DND-41 (cell line): ENCODE results near the gene EIF4E3.

Source experiments
- ATAC-seq: fragments of 200-7000 bp; cut with Tn5 transposase; 3 replicates; pipeline ENCODE4 v1.9.1; 2021; ENCODE audit warnings: low read depth; ENCODE audit not compliant: insufficient read depth
- DNase-seq: peaks from one replicate; pipeline ENCODE4 v3.0.0-alpha.2; 2020
- H2AFZ ChIP-seq: 2 replicates; pipeline ENCODE4 v1.6.0; 2012; ENCODE audit warnings: low read depth, low read length
- H3K27ac ChIP-seq: 2 replicates; pipeline ENCODE4 v1.5.1; 2012; ENCODE audit warnings: low read length, inconsistent platforms
- H3K27me3 ChIP-seq: fragments of 200-600 bp; sonication (generic); 2 replicates; pipeline ENCODE4 v1.6.0; 2012; ENCODE audit warnings: low read length, mild to moderate bottlenecking, inconsistent platforms; ENCODE audit not compliant: insufficient read depth, poor library complexity
- H3K36me3 ChIP-seq: 2 replicates; pipeline ENCODE4 v1.5.1; 2012; ENCODE audit warnings: low read length, inconsistent platforms; ENCODE audit not compliant: insufficient read depth
- H3K4me1 ChIP-seq: 2 replicates; pipeline ENCODE4 v1.5.1; 2012; ENCODE audit warnings: mild to moderate bottlenecking, low read length; ENCODE audit not compliant: insufficient read depth
- H3K4me2 ChIP-seq: 2 replicates; pipeline ENCODE4 v1.6.0; 2012; ENCODE audit warnings: mild to moderate bottlenecking, moderate library complexity, low read length, inconsistent platforms; ENCODE audit not compliant: insufficient read depth
- H3K4me3 ChIP-seq, 2 experiments: fragments of 200-600 bp in 1 of 2; shearing (Covaris generic) in 1 of 2; 2 replicates each; pipeline ENCODE4 v1.5.1; 2012 to 2016; ENCODE audit warnings: inconsistent platforms in 2 of 2, low read length in 2 of 2, mild to moderate bottlenecking in 2 of 2, low read depth in 1 of 2, moderate library complexity in 1 of 2
- H3K79me2 ChIP-seq: 2 replicates; pipeline ENCODE4 v1.6.0; 2012; ENCODE audit warnings: low read length, inconsistent platforms; ENCODE audit not compliant: insufficient read depth
- H3K9ac ChIP-seq: 2 replicates; pipeline ENCODE4 v1.6.0; 2012; ENCODE audit warnings: low read depth, mild to moderate bottlenecking, inconsistent platforms, low read length, moderate library complexity
- H3K9me3 ChIP-seq: 2 replicates; pipeline ENCODE4 v1.5.1; 2012; ENCODE audit warnings: low read length, moderate library complexity, mild to moderate bottlenecking, inconsistent platforms; ENCODE audit not compliant: insufficient read depth, severe bottlenecking
- H4K20me1 ChIP-seq: 2 replicates; pipeline ENCODE4 v1.6.0; 2012; ENCODE audit warnings: low read length; ENCODE audit not compliant: insufficient read depth
- CTCF ChIP-seq: IDR thresholded peaks from 2 replicates; pipeline ENCODE4 v1.5.1; 2012; ENCODE audit warnings: borderline replicate concordance, low read length, moderate library complexity, mild to moderate bottlenecking; ENCODE audit not compliant: poor library complexity, severe bottlenecking; ENCODE audit errors: extremely low read depth
- EZH2 ChIP-seq: IDR thresholded peaks from 3 replicates; pipeline ENCODE4 v1.6.1; 2012; ENCODE audit warnings: borderline replicate concordance, low read depth, mild to moderate bottlenecking, moderate library complexity, low read length, inconsistent platforms; ENCODE audit not compliant: severe bottlenecking

EIF4E3 gene

GRCh38 chr3:71710906-71711494, 14.2 kb downstream of the EIF4E3 start:
- no peak overlapping the region for H2AFZ ChIP-seq
- H3K4me1 ChIP-seq = peaks cover 9% of the 10 kb centered on the region
- H4K20me1 ChIP-seq = no peaks in the 10 kb centered on the region
- H3K9ac ChIP-seq = no peak overlapping the region
- no peak overlapping the region for H3K27ac ChIP-seq
- H3K4me3 ChIP-seq = no peak overlapping the region
- no peaks in the 10 kb centered on the region for H3K79me2 ChIP-seq
- TF ChIP-seq CTCF (peak; percentile 78), EZH2 (no peak)
- H3K27me3 ChIP-seq = no peaks in the 10 kb centered on the region
- H3K9me3 ChIP-seq = no peaks in the 10 kb centered on the region
- ATAC-seq = peak; percentile 59
- DNase-seq = no peak
- H3K36me3 ChIP-seq = no peaks in the 10 kb centered on the region
- H3K4me2 ChIP-seq = no peak overlapping the region

- no peak overlapping the region for H3K27ac ChIP-seq
- H3K27me3 ChIP-seq = no peaks in the 10 kb centered on the region
- peaks cover 9% of the 10 kb centered on the region for H3K4me1 ChIP-seq
- no peak overlapping the region for H3K4me3 ChIP-seq
- H3K9ac ChIP-seq = no peak overlapping the region
- no peaks in the 10 kb centered on the region for H3K79me2 ChIP-seq
- TF ChIP-seq EZH2 (no peak), CTCF (no peak)
- H3K36me3 ChIP-seq = no peaks in the 10 kb centered on the region
- no peaks in the 10 kb centered on the region for H4K20me1 ChIP-seq
- peak; percentile 60 for DNase-seq
- no peak overlapping the region for H2AFZ ChIP-seq
- H3K9me3 ChIP-seq = no peaks in the 10 kb centered on the region
- ATAC-seq = peak; percentile 87
- no peak overlapping the region for H3K4me2 ChIP-seq
Observed at GRCh38 chr3:71709908-71710511, 15.2 kb downstream of the EIF4E3 start.

GRCh38 chr3:71708476-71709105, 16.6 kb downstream of the EIF4E3 start:
- Histone ChIP-seq H3K36me3 (no peaks in the 10 kb centered on the region), H3K9me3 (no peaks in the 10 kb centered on the region), H3K9ac (no peak overlapping the region), H2AFZ (no peak overlapping the region), H3K27ac (no peak overlapping the region), H3K27me3 (no peaks in the 10 kb centered on the region), H3K79me2 (no peaks in the 10 kb centered on the region), H3K4me3 (no peak overlapping the region), H3K4me1 (peaks cover 9% of the 10 kb centered on the region), H4K20me1 (no peaks in the 10 kb centered on the region), H3K4me2 (no peak overlapping the region)
- DNase-seq = no peak
- TF ChIP-seq CTCF (no peak), EZH2 (no peak)
- ATAC-seq = no peak
